ENCODE results near the gene NOBOX. TPM values are rescaled to one million over a fixed set of nuclear protein-coding genes. Genes with fewer than 3 reads are reported as not detected.
"Not testable (repeated sequence)": the region's sequence is repeated elsewhere in the genome, so short reads cannot be mapped to it uniquely, and the experiment has no call there.

The NOBOX gene
- not detected in 2 replicates for total RNA-seq (2014; rRNA removed; shearing (Covaris generic))

GRCh38 chr7:144403649-144404061, at the start of gene NOBOX:
Gene NOBOX, minus strand, starts transcription at chr7:144403693.
- DNase-seq (ENCODE audit: low read depth), result no peak

- no peak for DNase-seq (ENCODE audit: low read depth)
Observed at GRCh38 chr7:144452064-144452463, 48.6 kb upstream of the NOBOX start.

GRCh38 chr7:144445590-144445989, 42.1 kb upstream of the NOBOX start:
- DNase-seq (ENCODE audit: low read depth), result no peak

GRCh38 chr7:144439717-144440205, 36.3 kb upstream of the NOBOX start:
- DNase-seq (ENCODE audit: low read depth), result no peak

GRCh38 chr7:144438759-144439158, 35.3 kb upstream of the NOBOX start:
- DNase-seq (ENCODE audit: low read depth), result no peak

- DNase-seq (ENCODE audit: low read depth), result peak; percentile 46
Observed at GRCh38 chr7:144437370-144438191, 34.1 kb upstream of the NOBOX start.

- DNase-seq (ENCODE audit: low read depth), result no peak
Observed at GRCh38 chr7:144436500-144436899, 33.0 kb upstream of the NOBOX start.

- no peak for DNase-seq (ENCODE audit: low read depth)
Observed at GRCh38 chr7:144428431-144428830, 24.9 kb upstream of the NOBOX start.

- not testable (repeated sequence) for DNase-seq (ENCODE audit: low read depth)
Observed at GRCh38 chr7:144427539-144427938, 24.0 kb upstream of the NOBOX start.

GRCh38 chr7:144418931-144419330, 15.4 kb upstream of the NOBOX start:
- DNase-seq (ENCODE audit: low read depth), result not testable (repeated sequence)

- no peak for DNase-seq (ENCODE audit: low read depth)
Observed at GRCh38 chr7:144416341-144416740, 12.8 kb upstream of the NOBOX start.

- DNase-seq (ENCODE audit: low read depth), result no peak
Observed at GRCh38 chr7:144415858-144416257, 12.4 kb upstream of the NOBOX start.

- DNase-seq (ENCODE audit: low read depth), result no peak
Observed at GRCh38 chr7:144414815-144415214, 11.3 kb upstream of the NOBOX start.

- DNase-seq (ENCODE audit: low read depth), result no peak
Observed at GRCh38 chr7:144410441-144410840, 6.9 kb upstream of the NOBOX start.

GRCh38 chr7:144408121-144408520, 4.6 kb upstream of the NOBOX start:
- DNase-seq (ENCODE audit: low read depth), result no peak

- DNase-seq (ENCODE audit: low read depth), result no peak
Observed at GRCh38 chr7:144407266-144407931, 3.9 kb upstream of the NOBOX start.

GRCh38 chr7:144404946-144405345, 1.5 kb upstream of the NOBOX start:
- DNase-seq (ENCODE audit: low read depth), result no peak

GRCh38 chr7:144403102-144403501, 391 bp downstream of the NOBOX start:
- no peak for DNase-seq (ENCODE audit: low read depth)

- no peak for DNase-seq (ENCODE audit: low read depth)
Observed at GRCh38 chr7:144401490-144401889, 2.0 kb downstream of the NOBOX start.

- no peak for DNase-seq (ENCODE audit: low read depth)
Observed at GRCh38 chr7:144399946-144400345, 3.5 kb downstream of the NOBOX start.

- DNase-seq (ENCODE audit: low read depth), result no peak
Observed at GRCh38 chr7:144398911-144399310, 4.6 kb downstream of the NOBOX start.

- DNase-seq (ENCODE audit: low read depth), result no peak
Observed at GRCh38 chr7:144398291-144398690, 5.2 kb downstream of the NOBOX start.

- DNase-seq (ENCODE audit: low read depth), result no peak
Observed at GRCh38 chr7:144397086-144397485, 6.4 kb downstream of the NOBOX start.

Measured in RPMI7951 (cell line).